Stimulated activated CD4-positive, alpha-beta T cell treated with anti-CD3 and anti-CD28 coated beads, Interleukin-1b, Interleukin-23, amount 100 ng/mL, for 48 hours (primary cell): ENCODE measurements around the gene THAP4.
A peak's percentile ranks its signal among the peaks of the same experiment; 100 is the strongest.

Experiments used
- DNase-seq: peaks from one replicate; pipeline ENCODE4 v3.0.0-alpha.2; 2020

The THAP4 gene

GRCh38 chr2:241637018-241637794 is at the start of gene THAP4, which contains the start of gene ATG4B:
TSS of gene THAP4 (minus strand) at chr2:241637158. CDS start at chr2:241637017, 141 bp downstream.
TSS of gene ATG4B (plus strand) at chr2:241637693. CDS start at chr2:241637715, 22 bp downstream.
- DNase-seq = peak; percentile 71

DNA sequence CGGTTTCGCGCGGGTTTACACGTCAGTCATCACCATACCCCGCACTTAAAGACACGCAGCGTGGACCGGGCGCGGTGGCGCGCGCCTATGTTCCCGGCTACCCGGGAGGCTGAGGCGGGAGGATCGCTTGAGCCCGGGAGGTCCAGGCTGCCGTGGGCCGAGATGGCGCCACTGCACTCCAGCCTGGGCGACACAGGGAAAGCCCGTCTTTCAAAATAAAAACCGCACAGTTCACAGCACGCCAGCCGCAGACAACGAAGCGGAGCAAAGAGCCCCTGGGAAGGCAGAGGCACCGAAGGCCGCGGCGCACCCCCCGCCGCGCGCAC is 49.3 kb upstream of the THAP4 start:
- no peak for DNase-seq

- DNase-seq = no peak
Observed at GRCh38 chr2:241680827-241681599, 44.1 kb upstream of the THAP4 start.

GRCh38 chr2:241680044-241680443 is 43.1 kb upstream of the THAP4 start:
- no peak for DNase-seq

DNA sequence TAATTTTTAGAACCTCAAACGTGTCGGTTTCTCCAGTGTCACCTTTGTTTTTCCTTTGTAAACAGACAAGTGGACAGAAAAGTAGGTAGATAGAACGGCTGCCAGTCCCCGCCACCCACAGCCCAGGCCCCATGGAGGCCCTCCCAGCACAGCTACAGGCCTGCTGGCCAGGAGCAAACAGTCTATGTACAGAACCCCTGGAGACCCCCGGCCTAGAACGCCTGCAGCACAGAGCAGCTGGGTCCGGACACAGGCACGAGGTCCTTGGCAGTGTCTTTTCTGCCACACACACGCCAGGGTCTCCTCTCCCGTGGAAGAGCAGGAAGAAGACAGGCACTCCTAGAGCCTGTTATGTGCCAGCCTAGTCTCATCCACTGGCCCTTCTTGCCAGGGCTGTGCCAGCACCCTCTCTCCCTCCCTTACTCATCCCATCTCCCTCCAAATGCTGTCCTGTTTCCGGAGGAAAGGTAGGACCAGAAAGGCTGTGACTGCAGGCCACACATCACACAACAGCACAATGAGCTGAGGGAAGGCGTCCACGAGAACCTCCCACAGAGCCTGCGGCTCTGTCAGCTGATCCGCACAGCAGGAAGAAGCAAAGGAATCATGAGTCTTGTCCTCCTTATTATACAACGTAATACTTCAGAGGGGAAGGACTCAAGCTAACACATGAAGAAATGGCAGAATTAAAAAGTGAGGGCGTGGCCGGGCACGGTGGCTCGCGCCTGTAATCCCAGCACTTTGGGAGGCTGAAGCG is 42.0 kb upstream of the THAP4 start:
- DNase-seq = no peak

- DNase-seq = no peak
Observed at GRCh38 chr2:241678307-241678706, 41.3 kb upstream of the THAP4 start.

- DNase-seq = no peak
Observed at GRCh38 chr2:241677392-241677791, 40.4 kb upstream of the THAP4 start.

- no peak for DNase-seq
Observed at GRCh38 chr2:241676665-241677064, 39.7 kb upstream of the THAP4 start.

- DNase-seq = no peak
Observed at GRCh38 chr2:241675885-241676284, 38.9 kb upstream of the THAP4 start.

DNA sequence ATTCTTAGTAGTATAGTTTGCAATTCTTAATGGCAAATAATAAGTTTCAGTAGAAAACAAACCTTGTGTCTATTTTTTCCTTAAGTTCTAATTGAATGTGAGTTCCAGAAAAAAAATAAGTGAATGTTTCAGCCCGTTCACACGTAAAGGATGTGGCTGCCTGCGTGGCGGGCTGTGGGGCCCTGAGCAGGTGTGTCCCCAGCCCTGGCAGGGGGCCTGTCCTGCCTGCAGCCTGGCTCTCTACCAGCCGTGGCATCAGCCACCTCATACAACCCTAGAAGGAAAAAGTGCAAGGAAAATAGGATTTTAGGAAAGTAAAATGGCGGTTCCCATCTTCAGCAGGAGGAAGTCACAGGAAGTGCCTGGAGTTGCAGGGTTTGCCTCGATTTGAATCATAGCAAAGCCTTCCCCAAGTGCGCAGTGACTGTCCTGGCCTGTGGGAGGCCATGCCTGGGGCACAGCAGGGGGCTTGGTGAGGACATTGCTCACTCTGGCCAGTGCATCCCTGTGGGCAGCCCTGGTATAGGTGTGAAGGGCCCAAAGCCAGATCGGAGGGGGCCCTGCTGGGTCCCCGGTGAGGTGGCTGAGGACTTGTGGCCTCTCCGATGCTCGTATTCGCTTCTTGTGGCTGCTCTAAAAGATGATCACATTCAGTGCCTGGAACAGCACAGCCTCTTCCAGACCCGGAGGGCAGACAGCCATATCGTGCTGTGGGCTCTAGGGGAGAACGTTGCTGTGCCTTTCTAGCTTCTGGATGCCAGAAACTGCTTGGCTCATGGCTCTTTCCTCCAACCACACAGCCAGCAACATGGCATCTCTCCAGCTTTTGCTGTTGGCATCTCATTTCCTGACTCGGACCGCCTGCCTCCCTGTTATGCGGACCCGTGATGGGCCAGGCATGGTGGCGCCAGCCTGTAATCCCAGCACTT is 37.1 kb upstream of the THAP4 start:
- DNase-seq = no peak

DNA sequence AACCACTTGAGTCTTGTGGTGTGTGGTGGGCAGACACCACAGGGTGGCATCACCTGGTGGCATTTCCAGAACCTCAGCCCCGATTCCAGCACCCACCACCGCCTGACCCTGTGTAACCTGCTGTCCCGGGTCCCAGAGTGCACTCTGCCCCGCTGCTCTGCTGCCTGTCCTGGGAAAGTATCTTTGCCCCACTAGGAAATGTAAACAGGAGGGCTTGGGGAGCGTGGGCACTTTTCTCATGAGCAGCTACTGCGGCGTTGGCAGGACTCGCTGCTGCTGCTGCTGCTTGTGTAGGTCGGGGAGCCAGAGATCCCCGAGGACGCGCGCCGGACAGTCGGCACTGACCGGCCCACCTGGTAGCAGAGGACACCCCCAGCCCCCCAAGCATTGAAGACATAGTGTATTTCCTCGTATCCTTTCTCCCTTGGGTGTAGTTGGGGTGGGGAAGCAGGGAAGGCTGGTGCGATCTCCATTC is 36.3 kb upstream of the THAP4 start:
- DNase-seq = no peak

DNA sequence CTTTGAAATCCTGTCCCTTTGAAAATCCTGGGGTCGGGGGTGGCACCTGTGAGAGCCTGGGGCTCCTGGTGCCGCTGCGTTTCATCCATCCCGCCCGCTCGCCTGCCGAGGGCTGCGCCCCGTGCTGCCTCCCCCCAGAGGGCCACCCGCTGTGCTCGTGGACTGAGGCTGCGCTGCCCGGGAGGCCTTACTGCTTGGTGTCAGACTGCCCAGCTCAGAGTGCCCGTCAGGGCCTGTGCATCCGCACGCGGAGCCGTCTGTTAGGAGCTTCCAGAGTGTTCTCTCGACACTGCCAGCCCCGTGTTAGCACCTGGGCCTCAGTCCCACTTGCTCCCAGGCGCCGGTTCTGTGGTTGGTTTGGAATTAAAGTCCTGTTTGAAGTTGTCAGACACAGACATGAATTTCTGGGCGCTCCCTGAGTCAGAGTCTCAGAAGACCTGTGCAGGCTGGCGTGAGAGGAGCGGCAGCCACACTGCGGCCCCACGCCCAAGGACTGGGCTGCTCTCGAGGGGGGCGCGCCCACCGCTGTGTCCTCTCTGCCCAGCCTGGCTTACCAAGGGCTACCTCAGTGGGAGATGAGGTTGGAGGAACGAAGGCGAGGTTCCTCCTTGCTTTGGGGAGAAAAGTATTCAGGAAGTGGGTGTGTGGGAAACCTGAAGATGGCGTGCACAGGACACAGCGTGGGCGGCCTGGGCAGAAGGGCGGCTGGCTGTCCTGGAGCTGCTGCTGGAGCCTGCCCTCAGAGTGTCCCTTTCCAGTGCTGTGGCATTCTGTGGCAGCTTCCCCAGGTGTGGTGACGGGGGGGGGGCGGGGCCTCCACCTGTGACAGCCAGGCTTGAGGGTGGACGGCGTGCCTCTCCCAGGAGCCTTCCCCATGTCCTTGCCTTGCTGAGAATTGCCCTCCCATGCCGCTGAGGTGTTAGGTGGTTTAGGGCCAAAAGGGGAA is 35.6 kb upstream of the THAP4 start:
- DNase-seq = no peak

- no peak for DNase-seq
Observed at GRCh38 chr2:241671457-241672240, 34.7 kb upstream of the THAP4 start.

- DNase-seq = no peak
Observed at GRCh38 chr2:241670333-241671110, 33.6 kb upstream of the THAP4 start.

DNA sequence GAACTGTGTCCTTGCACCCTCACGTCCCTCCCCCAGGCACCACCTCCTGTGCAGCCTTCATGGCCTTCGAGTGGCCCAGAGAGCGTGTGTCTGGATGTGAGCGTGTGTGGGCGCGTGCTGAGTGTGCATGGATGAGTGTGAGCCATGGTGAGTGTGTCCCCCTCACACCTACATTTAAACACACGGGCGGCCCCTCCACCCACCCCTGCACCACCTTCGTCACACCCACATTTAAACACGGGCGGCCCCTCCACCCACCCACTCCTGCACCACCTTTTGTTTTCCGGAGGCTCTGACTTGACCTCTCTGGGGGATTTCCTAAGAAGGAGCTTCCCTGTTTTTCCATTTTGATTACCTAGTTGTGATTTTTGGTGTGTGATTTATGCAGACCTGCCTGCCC is 31.9 kb upstream of the THAP4 start:
- no peak for DNase-seq

DNA sequence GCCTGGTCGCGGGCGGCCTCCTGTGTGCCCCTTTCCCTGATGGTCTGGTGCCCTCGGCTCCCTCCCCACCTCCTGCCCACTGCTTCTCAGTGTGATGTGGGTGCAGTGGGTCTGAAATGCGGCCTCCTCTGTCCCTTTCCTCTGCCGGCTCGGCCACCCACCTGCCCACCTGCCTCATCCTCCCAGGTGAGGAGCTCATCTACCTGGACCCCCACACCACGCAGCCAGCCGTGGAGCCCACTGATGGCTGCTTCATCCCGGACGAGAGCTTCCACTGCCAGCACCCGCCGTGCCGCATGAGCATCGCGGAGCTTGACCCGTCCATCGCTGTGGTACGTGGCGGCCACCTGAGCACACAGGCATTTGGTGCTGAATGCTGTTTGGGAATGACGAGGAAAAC is 31.4 kb upstream of the THAP4 start:
- no peak for DNase-seq

DNA sequence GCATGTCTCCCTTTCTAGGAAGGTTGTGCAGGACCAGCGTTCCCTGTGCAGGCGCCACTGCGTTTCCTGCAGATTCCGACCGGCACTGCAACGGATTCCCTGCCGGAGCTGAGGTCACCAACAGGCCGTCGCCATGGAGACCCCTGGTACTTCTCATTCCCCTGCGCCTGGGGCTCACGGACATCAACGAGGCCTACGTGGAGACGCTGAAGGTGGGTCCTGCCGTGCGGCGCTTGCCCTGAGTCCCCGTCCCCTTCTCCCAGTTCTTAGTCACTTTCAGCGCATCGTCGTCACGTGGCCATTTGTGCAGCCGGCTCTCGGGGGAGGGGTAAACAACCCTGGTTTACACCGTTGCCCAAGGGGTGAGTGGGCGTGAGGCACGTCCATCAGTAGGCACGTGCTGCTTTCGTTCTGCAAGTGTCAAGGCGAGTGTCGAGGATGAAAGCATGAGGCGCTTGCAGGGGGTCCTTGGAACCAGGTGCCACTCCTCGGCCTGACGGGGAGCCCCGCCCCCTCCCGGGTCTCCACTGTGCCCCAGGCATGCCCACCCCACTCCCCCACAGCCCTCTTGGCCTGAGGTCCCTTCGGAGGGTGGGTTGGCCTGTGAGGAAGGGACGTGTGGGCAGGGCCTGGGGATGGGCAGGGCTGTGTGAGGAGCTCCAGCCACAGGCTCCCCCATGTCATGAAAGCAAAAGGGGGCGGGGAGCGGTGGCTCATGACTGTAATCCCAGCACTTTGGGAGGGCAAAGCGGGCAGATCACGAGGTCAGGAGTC is 29.9 kb upstream of the THAP4 start:
- DNase-seq = no peak

GRCh38 chr2:241665731-241666440 is 28.9 kb upstream of the THAP4 start:
- no peak for DNase-seq
